ENCODE data around the gene AOC1. TPM values are rescaled to one million over a fixed set of nuclear protein-coding genes. Genes with fewer than 3 reads are reported as not detected.

Gene AOC1
- total RNA-seq, 1 donor from 2014 or later: not detected

DNA sequence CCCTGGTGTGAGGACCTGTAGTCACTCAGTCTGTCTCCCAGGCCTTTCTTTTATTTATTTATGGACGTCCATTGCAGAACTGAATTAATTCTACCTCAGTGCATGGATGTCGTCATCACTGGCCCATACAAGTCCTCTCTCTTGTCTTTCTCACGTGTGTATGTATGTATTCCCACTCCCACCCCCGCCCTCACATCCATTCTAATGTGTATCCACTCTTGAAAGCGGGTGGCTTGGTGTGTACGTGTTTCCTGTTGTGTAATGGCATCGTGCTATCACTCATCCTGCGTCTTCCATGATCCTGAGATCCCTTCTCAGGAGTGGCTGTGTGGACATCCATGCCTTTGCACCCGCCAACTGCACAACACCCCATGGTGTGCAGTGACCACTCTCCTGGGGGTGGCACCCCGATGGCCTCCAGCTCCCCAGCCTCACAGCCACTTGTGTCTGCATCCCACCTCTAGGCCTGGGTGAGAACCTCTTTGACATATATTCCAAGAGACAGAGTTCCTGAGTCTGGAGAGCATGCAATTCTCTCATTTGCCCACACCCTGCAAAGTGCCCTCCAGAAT is 3.0 kb upstream of the AOC1 start:
- no peak overlapping the region for H3K4me3 Mint-ChIP-seq (ENCODE audit: unreplicated experiment)
- no peaks in the 10 kb centered on the region for H3K4me1 Mint-ChIP-seq (ENCODE audit: unreplicated experiment)
- peaks cover 3% of the 10 kb centered on the region for H3K27me3 Mint-ChIP-seq (ENCODE audit: unreplicated experiment)
- H3K36me3 Mint-ChIP-seq (ENCODE audit: unreplicated experiment): no peaks in the 10 kb centered on the region
- DNase-seq (ENCODE audit: extremely low spot score, unreplicated experiment): peak; percentile 62
- H3K27ac Mint-ChIP-seq (ENCODE audit: unreplicated experiment): no peak overlapping the region
- no peaks in the 10 kb centered on the region for H3K9me3 Mint-ChIP-seq (ENCODE audit: unreplicated experiment)
- TF ChIP-seq, protein P1, sequence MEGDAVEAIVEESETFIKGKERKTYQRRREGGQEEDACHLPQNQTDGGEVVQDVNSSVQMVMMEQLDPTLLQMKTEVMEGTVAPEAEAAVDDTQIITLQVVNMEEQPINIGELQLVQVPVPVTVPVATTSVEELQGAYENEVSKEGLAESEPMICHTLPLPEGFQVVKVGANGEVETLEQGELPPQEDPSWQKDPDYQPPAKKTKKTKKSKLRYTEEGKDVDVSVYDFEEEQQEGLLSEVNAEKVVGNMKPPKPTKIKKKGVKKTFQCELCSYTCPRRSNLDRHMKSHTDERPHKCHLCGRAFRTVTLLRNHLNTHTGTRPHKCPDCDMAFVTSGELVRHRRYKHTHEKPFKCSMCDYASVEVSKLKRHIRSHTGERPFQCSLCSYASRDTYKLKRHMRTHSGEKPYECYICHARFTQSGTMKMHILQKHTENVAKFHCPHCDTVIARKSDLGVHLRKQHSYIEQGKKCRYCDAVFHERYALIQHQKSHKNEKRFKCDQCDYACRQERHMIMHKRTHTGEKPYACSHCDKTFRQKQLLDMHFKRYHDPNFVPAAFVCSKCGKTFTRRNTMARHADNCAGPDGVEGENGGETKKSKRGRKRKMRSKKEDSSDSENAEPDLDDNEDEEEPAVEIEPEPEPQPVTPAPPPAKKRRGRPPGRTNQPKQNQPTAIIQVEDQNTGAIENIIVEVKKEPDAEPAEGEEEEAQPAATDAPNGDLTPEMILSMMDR (IDR thresholded peaks at IDR 0.05): no peak

DNA sequence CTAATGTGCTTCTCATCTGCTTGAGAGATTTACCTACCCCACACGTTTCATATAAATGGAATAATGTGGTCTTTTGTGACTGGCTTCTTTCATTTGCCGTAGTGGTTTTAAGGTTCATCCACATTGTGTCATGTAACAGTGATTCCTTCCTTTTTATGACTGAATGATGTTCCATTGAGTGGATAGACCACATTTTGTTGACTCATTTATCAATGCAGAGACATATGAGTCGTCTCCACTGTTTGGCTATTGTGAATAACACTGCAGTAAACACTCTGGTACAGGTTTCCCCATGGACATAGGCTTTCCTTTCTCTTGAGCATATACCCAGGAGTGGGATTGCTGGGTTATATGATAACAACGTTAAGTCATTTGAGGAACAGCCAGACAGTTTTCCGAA is 2.0 kb upstream of the AOC1 start:
- H3K36me3 Mint-ChIP-seq (ENCODE audit: unreplicated experiment): no peaks in the 10 kb centered on the region
- no peaks in the 10 kb centered on the region for H3K4me1 Mint-ChIP-seq (ENCODE audit: unreplicated experiment)
- no peak overlapping the region for H3K4me3 Mint-ChIP-seq (ENCODE audit: unreplicated experiment)
- DNase-seq (ENCODE audit: extremely low spot score, unreplicated experiment): no peak
- H3K27ac Mint-ChIP-seq (ENCODE audit: unreplicated experiment): no peak overlapping the region
- no peaks in the 10 kb centered on the region for H3K9me3 Mint-ChIP-seq (ENCODE audit: unreplicated experiment)
- peaks cover 5% of the 10 kb centered on the region for H3K27me3 Mint-ChIP-seq (ENCODE audit: unreplicated experiment)
- TF ChIP-seq, protein P1 (IDR thresholded peaks at IDR 0.05): no peak

DNA sequence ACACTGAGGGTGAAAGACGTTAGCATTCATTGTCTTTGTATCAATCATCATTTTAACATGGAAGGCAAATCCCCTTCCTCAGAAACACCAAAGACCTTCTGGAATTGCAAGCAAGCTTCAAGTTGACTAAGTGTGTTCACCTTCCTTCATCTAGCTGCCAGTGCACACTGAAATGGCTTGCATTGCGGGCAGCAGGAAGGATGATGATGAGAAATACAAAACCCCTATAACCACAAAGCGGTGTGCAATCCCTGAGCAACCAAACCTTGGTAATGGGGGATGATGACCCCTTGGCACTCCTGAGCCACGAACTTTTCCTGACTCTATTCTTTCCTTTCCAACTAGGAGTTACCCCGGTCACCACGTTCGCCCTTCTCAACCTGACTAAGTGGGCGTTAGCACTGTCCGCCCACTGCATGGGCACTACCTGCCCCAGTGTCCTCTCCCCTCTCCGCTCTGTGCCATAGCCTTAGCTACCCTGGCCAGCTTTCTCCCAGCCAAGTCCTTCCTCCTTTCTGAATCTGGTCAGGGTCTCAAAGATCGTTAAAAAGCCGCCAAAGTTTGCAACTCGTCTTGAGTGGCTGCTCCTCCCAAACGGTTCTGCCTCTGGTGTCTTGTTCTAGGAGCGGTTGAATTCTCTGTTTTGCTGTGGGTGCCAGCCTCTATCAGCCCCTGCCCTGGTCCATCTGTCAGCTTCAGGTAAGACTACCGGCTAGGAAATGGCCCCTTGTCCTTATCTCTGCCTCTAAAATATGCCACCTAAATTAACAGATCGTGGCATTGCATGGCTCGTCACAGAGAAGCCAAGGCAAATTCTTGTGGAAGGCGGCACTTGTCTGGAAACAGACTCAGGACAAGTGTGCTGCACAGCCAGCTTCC is 586 bp upstream of the AOC1 start:
- no peaks in the 10 kb centered on the region for H3K36me3 Mint-ChIP-seq (ENCODE audit: unreplicated experiment)
- peak; percentile 71 for DNase-seq (ENCODE audit: extremely low spot score, unreplicated experiment)
- H3K27me3 Mint-ChIP-seq (ENCODE audit: unreplicated experiment): peaks cover 5% of the 10 kb centered on the region
- H3K4me3 Mint-ChIP-seq (ENCODE audit: unreplicated experiment): no peak overlapping the region
- H3K9me3 Mint-ChIP-seq (ENCODE audit: unreplicated experiment): no peaks in the 10 kb centered on the region
- no peak overlapping the region for H3K27ac Mint-ChIP-seq (ENCODE audit: unreplicated experiment)
- TF ChIP-seq, protein P1 (IDR thresholded peaks at IDR 0.05): no peak
- H3K4me1 Mint-ChIP-seq (ENCODE audit: unreplicated experiment): no peaks in the 10 kb centered on the region

DNA sequence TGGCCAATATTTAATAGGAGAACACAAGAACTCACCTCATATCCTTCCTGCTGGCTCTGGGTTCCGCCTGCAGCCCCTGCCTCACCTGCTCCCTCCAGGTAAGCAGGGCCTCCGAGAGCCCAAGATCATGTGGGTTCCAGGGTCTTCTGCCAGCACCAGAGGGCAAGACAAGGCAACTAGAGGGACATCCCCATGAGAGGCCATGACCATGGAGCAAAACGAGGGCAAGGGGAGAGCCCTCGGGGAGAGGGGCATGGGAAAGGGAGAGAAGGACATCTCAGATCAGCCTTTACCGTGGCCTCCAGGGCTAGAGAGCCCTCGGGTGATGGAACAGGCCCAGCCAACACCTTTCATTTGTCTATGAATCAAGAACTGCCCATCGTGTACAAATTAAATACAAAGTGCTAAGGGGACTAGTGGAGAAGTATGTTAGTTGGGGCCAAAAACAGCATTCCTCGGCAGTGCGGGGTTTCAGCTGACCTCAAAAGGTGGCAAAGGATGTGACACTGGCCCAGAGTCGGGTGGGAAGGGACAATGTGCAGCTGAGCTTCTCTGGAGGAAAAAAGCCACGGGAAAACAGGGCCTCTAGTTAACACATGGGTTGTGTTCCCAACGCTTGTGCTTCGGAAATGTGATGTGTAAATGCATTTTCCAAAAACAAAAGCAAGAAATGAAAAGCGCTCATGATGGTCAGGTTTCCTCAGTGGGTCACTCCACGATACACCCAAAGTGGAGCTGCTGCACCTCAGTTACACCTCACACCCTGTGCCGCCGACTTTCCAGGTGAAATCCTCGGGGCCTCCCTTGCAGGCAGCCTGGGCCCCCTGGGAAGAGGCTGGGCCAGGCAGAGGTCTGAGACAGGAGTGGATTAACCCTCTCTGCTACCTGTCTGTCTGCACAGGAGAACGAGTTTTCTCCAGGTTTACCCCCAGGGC is 2.0 kb downstream of the AOC1 start:
- no peak overlapping the region for H3K4me3 Mint-ChIP-seq (ENCODE audit: unreplicated experiment)
- TF ChIP-seq, protein P1 (IDR thresholded peaks at IDR 0.05): no peak
- no peak overlapping the region for H3K27ac Mint-ChIP-seq (ENCODE audit: unreplicated experiment)
- H3K27me3 Mint-ChIP-seq (ENCODE audit: unreplicated experiment): peaks cover 5% of the 10 kb centered on the region
- no peaks in the 10 kb centered on the region for H3K36me3 Mint-ChIP-seq (ENCODE audit: unreplicated experiment)
- no peaks in the 10 kb centered on the region for H3K9me3 Mint-ChIP-seq (ENCODE audit: unreplicated experiment)
- H3K4me1 Mint-ChIP-seq (ENCODE audit: unreplicated experiment): no peaks in the 10 kb centered on the region
- DNase-seq (ENCODE audit: extremely low spot score, unreplicated experiment): peak; percentile 72

Measured in osteocyte (in vitro differentiated cells).